NOMO-1 (cell line): ENCODE results near the gene DENND1B.
A peak's percentile ranks its signal among the peaks of the same experiment; 100 is the strongest.

Experiments
- DNase-seq, 2 experiments: peaks; one replicate each; lab custom pipeline; 2025; ENCODE audit not compliant: unreplicated experiment in 2 of 2; lab: John Stamatoyannopoulos, UW

The DENND1B gene

GRCh38 chr1:197775282-197776262 lies at the start of gene DENND1B:
Gene DENND1B (minus strand): TSS chr1:197775480. CDS start chr1:197775155, 325 bp downstream.
- DNase-seq: peak; percentile 70 to 89

- no peak for DNase-seq
Observed at GRCh38 chr1:197814306-197814705, 39.0 kb upstream of the DENND1B start.

- no peak for DNase-seq
Observed at GRCh38 chr1:197813741-197814140, 38.5 kb upstream of the DENND1B start.

GRCh38 chr1:197811769-197812168 lies 36.5 kb upstream of the DENND1B start:
- no peak for DNase-seq

- no peak for DNase-seq
Observed at GRCh38 chr1:197810812-197811211, 35.5 kb upstream of the DENND1B start.

GRCh38 chr1:197808880-197809279 lies 33.6 kb upstream of the DENND1B start:
- DNase-seq: no peak

GRCh38 chr1:197807739-197808453 lies 32.6 kb upstream of the DENND1B start:
- DNase-seq: no peak

GRCh38 chr1:197807216-197807615 lies 31.9 kb upstream of the DENND1B start:
- no peak for DNase-seq

- no peak for DNase-seq
Observed at GRCh38 chr1:197806718-197807117, 31.4 kb upstream of the DENND1B start.

- DNase-seq: no peak
Observed at GRCh38 chr1:197801684-197802083, 26.4 kb upstream of the DENND1B start.

- DNase-seq: no peak
Observed at GRCh38 chr1:197801111-197801482, 25.8 kb upstream of the DENND1B start.

- no peak for DNase-seq
Observed at GRCh38 chr1:197800379-197801110, 25.3 kb upstream of the DENND1B start.

- no peak for DNase-seq
Observed at GRCh38 chr1:197799271-197799670, 24.0 kb upstream of the DENND1B start.

GRCh38 chr1:197798492-197798891 lies 23.2 kb upstream of the DENND1B start:
- no peak for DNase-seq

- no peak for DNase-seq
Observed at GRCh38 chr1:197797010-197797409, 21.7 kb upstream of the DENND1B start.

- no peak for DNase-seq
Observed at GRCh38 chr1:197788741-197789739, 13.8 kb upstream of the DENND1B start.

GRCh38 chr1:197787623-197788536 lies 12.6 kb upstream of the DENND1B start:
- DNase-seq: no peak

- no peak for DNase-seq
Observed at GRCh38 chr1:197787056-197787455, 11.8 kb upstream of the DENND1B start.

GRCh38 chr1:197786280-197786679 lies 11.0 kb upstream of the DENND1B start:
- no peak for DNase-seq
